Measurements from ENCODE around the gene PKNOX2.

Gene PKNOX2

DNA sequence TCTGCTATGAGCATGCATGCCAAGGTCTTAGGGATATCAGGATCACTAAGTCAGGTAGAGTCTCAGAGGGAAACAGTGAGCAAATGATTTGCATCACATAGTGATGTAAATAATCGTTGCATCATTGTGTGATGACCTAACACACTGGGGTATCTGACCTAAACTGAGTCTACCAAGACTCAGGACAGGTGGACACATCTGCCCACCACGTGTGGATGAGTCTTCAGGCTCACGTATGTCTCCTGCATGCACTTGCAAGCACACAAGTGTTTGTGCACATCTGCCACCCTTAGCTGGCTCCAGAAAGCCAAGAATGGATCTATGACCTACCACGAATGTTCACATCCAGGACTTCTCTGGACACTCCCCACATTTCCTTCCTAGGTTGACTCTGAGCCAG, 220.3 kb downstream of the PKNOX2 start:
- H3K9me3 Mint-ChIP-seq = no peaks in the 10 kb centered on the region

DNA sequence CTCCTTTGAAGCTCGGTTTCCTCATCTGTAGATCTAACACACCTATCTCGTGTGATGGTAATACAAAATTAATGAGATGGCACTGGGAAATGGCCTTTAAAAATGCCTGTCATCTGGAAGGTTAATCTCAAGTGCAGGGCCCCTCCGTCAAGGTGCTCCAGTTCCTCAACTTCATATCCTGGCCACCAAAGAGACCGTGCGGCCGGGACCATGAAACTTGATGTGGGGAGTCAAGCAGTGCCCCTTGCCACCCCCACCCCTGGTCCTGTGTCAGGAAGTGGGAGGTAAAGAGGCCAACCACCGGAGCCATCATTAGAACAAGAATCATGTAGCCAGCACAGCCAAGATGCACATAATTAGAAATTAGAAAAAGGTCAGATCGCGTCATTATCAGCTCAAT, 223.3 kb downstream of the PKNOX2 start:
- Mint-ChIP-seq H3K4me1 (no peaks in the 10 kb centered on the region), H3K4me3 (no peak overlapping the region), H3K27ac (no peak overlapping the region), H3K27me3 (peaks cover 46% of the 10 kb centered on the region), H3K36me3 (no peaks in the 10 kb centered on the region), H3K9me3 (peaks cover 3% of the 10 kb centered on the region)
- no peak for ATAC-seq

More for the DNA sequence above, 220.3 kb downstream of the PKNOX2 start:
- Mint-ChIP-seq H3K36me3 (no peaks in the 10 kb centered on the region), H3K4me1 (no peaks in the 10 kb centered on the region), H3K27me3 (peaks cover 51% of the 10 kb centered on the region), H3K27ac (no peak overlapping the region), H3K4me3 (no peak overlapping the region)
- no peak for ATAC-seq

DNA sequence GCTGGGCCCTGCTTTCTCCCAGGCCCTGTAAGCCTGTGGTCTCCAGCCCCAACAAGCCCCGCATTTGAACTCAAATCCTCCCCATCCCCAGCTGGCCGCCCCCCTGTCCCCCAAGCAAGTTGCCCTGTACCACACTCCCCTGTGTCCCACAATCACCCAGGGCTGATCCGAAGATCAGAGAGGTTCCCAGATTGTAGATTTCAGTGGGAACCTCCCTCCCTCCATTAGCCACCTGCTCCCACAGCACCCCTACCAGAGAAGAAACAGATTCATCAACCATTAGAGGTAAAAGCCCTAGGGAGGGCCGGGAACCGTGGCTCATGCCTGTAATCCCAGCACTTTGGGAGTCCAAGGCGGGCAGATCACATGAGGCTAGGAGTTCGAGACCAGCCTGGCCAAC, 224.1 kb downstream of the PKNOX2 start:
- H3K27me3 Mint-ChIP-seq = peaks cover 53% of the 10 kb centered on the region
- H3K27ac Mint-ChIP-seq = no peak overlapping the region
- H3K4me1 Mint-ChIP-seq = no peaks in the 10 kb centered on the region
- no peak overlapping the region for H3K4me3 Mint-ChIP-seq
- no peaks in the 10 kb centered on the region for H3K36me3 Mint-ChIP-seq
- ATAC-seq = no peak
- peaks cover 3% of the 10 kb centered on the region for H3K9me3 Mint-ChIP-seq

GRCh38 chr11:125389339-125390166, 225.0 kb downstream of the PKNOX2 start:
- Mint-ChIP-seq H3K9me3 (peaks cover 3% of the 10 kb centered on the region), H3K27ac (no peak overlapping the region)

DNA sequence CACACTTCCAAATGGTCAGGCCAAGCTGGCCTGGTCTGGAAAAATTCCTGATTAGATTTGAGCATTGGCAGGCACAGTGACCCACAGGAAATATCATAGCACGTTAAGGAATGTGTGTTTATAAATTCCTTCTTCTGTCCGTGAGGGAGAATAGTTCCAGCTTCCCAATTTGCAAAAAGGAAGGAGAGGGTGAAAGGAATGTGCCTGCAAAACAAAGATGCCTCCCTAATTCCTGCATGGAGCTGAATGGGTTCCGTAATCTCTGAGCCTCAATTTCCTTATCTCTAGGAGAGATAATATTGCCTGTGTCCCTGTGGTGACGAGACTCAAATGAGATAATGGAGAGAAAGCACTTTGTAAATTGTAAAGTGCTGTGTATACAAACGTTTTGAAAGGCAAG, 226.4 kb downstream of the PKNOX2 start:
- Mint-ChIP-seq H3K9me3 (peaks cover 3% of the 10 kb centered on the region), H3K36me3 (no peaks in the 10 kb centered on the region), H3K27ac (no peak overlapping the region), H3K4me1 (no peaks in the 10 kb centered on the region), H3K27me3 (peaks cover 64% of the 10 kb centered on the region), H3K4me3 (no peak overlapping the region)
- no peak for ATAC-seq

More at GRCh38 chr11:125389339-125390166, 225.0 kb downstream of the PKNOX2 start:
- peaks cover 53% of the 10 kb centered on the region for H3K27me3 Mint-ChIP-seq
- no peaks in the 10 kb centered on the region for H3K4me1 Mint-ChIP-seq
- ATAC-seq = no peak
- no peaks in the 10 kb centered on the region for H3K36me3 Mint-ChIP-seq
- H3K4me3 Mint-ChIP-seq = no peak overlapping the region

- peaks cover 5% of the 10 kb centered on the region for H3K4me1 Mint-ChIP-seq
- no peak for ATAC-seq
- no peak overlapping the region for H3K27ac Mint-ChIP-seq
- peaks cover 3% of the 10 kb centered on the region for H3K9me3 Mint-ChIP-seq
- no peaks in the 10 kb centered on the region for H3K36me3 Mint-ChIP-seq
- H3K4me3 Mint-ChIP-seq = no peak overlapping the region
- H3K27me3 Mint-ChIP-seq = peaks cover 74% of the 10 kb centered on the region
Measured at GRCh38 chr11:125393331-125393730, 228.8 kb downstream of the PKNOX2 start.

- ATAC-seq = no peak
- Mint-ChIP-seq H3K27me3 (peaks cover 76% of the 10 kb centered on the region), H3K36me3 (no peaks in the 10 kb centered on the region), H3K9me3 (peaks cover 3% of the 10 kb centered on the region), H3K4me1 (peaks cover 15% of the 10 kb centered on the region), H3K27ac (no peak overlapping the region), H3K4me3 (no peak overlapping the region)
Measured at GRCh38 chr11:125394296-125394695, 229.7 kb downstream of the PKNOX2 start.

DNA sequence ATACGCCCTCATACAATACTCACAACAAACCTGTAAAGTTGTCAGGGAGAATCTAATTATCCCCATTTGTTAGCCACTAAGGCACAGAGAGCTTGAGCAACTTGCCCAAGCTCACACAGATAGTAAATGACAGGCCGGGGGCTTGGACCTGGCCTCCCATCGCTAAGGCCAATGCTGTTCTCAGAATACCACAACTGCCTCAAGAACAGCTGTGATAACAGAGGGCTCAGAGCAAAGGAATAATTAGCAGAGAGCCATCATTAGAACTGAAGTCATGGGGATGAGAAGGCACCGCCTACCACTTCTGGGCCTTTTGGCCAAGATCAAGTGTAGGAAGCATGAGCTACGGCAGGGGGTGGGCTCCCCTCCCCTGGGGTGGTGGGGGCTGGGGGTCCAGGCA, 232.9 kb downstream of the PKNOX2 start:
- Mint-ChIP-seq H3K36me3 (no peaks in the 10 kb centered on the region), H3K4me3 (no peak overlapping the region), H3K27me3 (peaks cover 78% of the 10 kb centered on the region), H3K27ac (no peak overlapping the region), H3K4me1 (peaks cover 18% of the 10 kb centered on the region), H3K9me3 (peaks cover 3% of the 10 kb centered on the region)
- no peak for ATAC-seq

DNA sequence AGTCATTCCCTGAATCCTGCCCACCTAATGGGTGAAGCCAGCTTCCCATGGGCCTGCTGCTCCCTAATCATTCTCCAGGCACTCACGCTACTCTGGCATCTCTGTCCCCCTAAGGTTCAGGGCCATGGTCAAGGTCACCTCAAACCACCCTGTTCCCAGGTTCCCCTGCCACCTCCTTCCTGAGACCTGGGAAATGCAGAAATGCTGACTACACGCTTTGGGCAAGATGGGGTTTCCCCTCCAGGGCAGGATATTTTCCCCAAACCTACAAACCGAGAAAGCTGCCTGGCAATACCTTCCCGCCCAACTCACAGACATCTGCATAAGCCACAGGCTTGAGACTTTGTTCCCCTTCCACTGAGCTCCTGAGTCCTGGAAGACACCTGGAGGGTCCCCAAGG, 233.9 kb downstream of the PKNOX2 start:
- peak; percentile 42 for ATAC-seq
- Mint-ChIP-seq H3K4me1 (peaks cover 18% of the 10 kb centered on the region), H3K27me3 (peaks cover 78% of the 10 kb centered on the region), H3K4me3 (no peak overlapping the region), H3K36me3 (no peaks in the 10 kb centered on the region), H3K27ac (no peak overlapping the region), H3K9me3 (no peaks in the 10 kb centered on the region)

- H3K27ac Mint-ChIP-seq = peak overlapping the region; percentile 15
- H3K36me3 Mint-ChIP-seq = no peaks in the 10 kb centered on the region
- H3K4me3 Mint-ChIP-seq = no peak overlapping the region
- ATAC-seq = peak; percentile 54
- peaks cover 18% of the 10 kb centered on the region for H3K4me1 Mint-ChIP-seq
- H3K27me3 Mint-ChIP-seq = peaks cover 82% of the 10 kb centered on the region
- no peaks in the 10 kb centered on the region for H3K9me3 Mint-ChIP-seq
Measured at GRCh38 chr11:125398994-125399640, 234.6 kb downstream of the PKNOX2 start.

DNA sequence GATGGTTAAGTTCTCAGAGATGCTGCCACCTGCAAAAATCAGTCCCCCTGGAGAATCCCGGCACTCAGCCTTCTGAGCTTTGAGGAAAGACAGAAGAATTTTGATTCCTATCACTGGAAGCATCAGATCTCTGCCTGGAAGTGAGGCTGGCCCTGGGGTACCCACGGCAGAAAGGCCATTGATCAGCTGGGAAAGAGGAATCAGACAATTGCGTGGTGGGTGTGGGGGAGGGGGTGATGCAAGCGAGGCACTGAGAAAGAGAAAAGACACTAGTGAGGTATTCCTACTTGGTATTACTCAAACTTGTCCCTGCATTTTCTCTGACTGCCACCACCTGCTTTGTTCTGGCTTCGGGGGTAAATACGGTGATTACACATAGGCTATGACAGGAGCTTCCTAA, 235.4 kb downstream of the PKNOX2 start:
- no peaks in the 10 kb centered on the region for H3K36me3 Mint-ChIP-seq
- peaks cover 87% of the 10 kb centered on the region for H3K27me3 Mint-ChIP-seq

DNA sequence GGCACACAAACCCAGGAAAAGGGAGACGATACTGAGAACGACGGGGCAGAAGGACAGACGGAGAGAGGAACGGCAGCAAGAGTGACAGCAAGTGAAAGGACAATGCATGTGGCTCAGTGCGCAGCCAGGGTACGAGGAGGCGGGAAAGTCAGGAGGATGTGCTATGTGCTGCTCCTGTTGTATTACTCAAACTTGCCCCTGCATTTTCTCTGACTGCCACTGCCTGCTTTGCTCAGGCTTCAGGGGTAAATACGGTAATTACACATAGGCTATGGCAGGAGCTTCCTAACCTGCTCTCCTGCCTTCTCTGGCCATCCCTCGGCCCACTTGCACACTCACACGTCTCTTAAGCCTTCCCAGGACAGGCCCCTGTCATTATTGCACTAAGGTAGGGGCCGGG, 236.7 kb downstream of the PKNOX2 start:
- H3K27me3 Mint-ChIP-seq = peaks cover 87% of the 10 kb centered on the region
- no peak overlapping the region for H3K4me3 Mint-ChIP-seq
- H3K9me3 Mint-ChIP-seq = no peaks in the 10 kb centered on the region
- H3K36me3 Mint-ChIP-seq = no peaks in the 10 kb centered on the region
- no peak for ATAC-seq
- no peak overlapping the region for H3K27ac Mint-ChIP-seq
- peaks cover 28% of the 10 kb centered on the region for H3K4me1 Mint-ChIP-seq

More for the DNA sequence above, 235.4 kb downstream of the PKNOX2 start:
- H3K9me3 Mint-ChIP-seq = no peaks in the 10 kb centered on the region
- H3K4me3 Mint-ChIP-seq = no peak overlapping the region
- ATAC-seq = no peak
- H3K4me1 Mint-ChIP-seq = peaks cover 23% of the 10 kb centered on the region
- H3K27ac Mint-ChIP-seq = no peak overlapping the region

- Mint-ChIP-seq H3K4me1 (peaks cover 28% of the 10 kb centered on the region), H3K27ac (no peak overlapping the region), H3K9me3 (no peaks in the 10 kb centered on the region), H3K4me3 (no peak overlapping the region), H3K27me3 (peaks cover 86% of the 10 kb centered on the region), H3K36me3 (no peaks in the 10 kb centered on the region)
- ATAC-seq = no peak
Measured at GRCh38 chr11:125401746-125402145, 237.2 kb downstream of the PKNOX2 start.

DNA sequence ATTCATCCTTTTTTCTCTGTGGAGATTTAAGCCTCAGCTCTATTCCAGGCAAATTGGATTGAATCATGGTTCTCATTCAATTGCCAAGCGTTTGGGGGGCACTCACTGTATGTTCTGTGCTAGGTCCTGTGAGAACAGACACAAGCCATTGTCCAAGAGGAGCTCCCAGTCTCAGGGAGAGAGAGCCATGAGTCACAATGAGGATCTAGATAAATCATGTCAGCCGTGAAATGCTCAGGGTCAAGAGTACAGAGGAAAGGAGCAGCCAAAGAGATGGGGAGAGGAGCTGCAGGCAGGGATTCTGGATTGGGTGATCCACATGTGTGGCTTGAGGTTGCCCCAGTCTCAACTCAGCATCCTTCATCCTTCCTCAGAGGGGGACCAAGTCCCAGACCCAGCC, 237.9 kb downstream of the PKNOX2 start:
- no peak overlapping the region for H3K4me3 Mint-ChIP-seq
- no peaks in the 10 kb centered on the region for H3K9me3 Mint-ChIP-seq
- H3K27ac Mint-ChIP-seq = no peak overlapping the region
- H3K4me1 Mint-ChIP-seq = peaks cover 28% of the 10 kb centered on the region
- ATAC-seq = no peak
- peaks cover 84% of the 10 kb centered on the region for H3K27me3 Mint-ChIP-seq
- no peaks in the 10 kb centered on the region for H3K36me3 Mint-ChIP-seq

DNA sequence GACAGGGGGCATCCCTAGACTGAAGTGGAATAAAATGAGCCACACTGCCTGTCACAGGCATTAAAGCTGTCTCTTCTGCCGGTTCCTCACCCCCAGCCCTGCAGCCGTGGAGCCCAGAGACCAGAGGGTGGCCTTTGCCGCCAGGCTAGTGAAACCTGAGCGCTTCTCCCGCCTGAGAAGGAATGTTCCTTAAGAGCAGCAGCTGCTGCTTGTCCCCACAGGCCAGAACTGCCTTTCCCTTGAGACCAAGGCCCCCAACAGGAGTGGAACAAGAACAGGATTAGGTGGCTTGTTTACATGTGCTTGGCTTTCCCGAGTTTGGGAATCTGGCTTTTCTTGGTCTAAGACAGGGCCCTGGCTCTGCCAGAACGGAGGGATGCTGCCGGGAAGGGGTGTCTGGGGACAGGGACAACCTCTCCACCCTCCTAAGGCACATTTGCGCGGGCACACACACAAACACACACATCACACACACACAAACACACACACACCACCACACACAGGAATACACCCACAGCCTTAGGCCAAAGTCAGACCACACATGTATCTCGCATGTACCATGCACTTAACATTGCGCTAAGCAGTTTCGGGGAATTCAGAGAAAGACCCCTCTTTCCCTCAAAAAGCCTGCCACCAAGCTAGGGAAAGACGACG, 239.7 kb downstream of the PKNOX2 start:
- Mint-ChIP-seq H3K36me3 (no peaks in the 10 kb centered on the region), H3K9me3 (no peaks in the 10 kb centered on the region), H3K27ac (no peak overlapping the region), H3K4me1 (peaks cover 13% of the 10 kb centered on the region), H3K27me3 (peaks cover 80% of the 10 kb centered on the region), H3K4me3 (no peak overlapping the region)
- ATAC-seq = no peak

All from stimulated activated memory B cell treated with anti-CD40 and anti-IgM and Interleukin-4, amounts not matched to agents 10 μg/mL and 1 μg/mL and 100 μg/mL, for 72 hours (primary cell).